ENCODE results near the gene FAAP24.

- TF ChIP-seq CTCF (IDR thresholded peaks at IDR 0.05; ENCODE audit: low read length): no peak
- TF ChIP-seq EZH2 (IDR thresholded peaks at IDR 0.05; ENCODE audit: borderline replicate concordance, low read length): no peak
These were observed 25.8 kb downstream of the FAAP24 start for GRCh38 chr19:32997716-32998355.
